ENCODE data around the gene FN1. TPM values are rescaled to one million over a fixed set of nuclear protein-coding genes. Genes with fewer than 3 reads are reported as not detected.

FN1 gene
- polyA plus RNA-seq, 2 donors: 48.8 to 154 TPM

- Histone ChIP-seq H3K27ac (ENCODE audit: low read depth in 2 of 2, low read length in 1 of 2) (no peak overlapping the region), H3K4me3 (ENCODE audit: low read depth in 1 of 2, low read length in 2 of 2) (no peak overlapping the region), H3K9me3 (ENCODE audit: control insufficient read depth in 2 of 2, insufficient read depth in 1 of 2, low read depth in 1 of 2, low read length in 1 of 2) (no peaks in the 10 kb centered on the region), H3K27me3 (ENCODE audit: control insufficient read depth in 1 of 2, insufficient read depth in 2 of 2, low read length in 2 of 2) (no peaks in the 10 kb centered on the region), H3K36me3 (ENCODE audit: control insufficient read depth in 2 of 2, insufficient read depth in 2 of 2, low read length in 1 of 2) (peaks cover 0 to 2% of the 10 kb centered on the region in 2 donors), H3K4me1 (ENCODE audit: control insufficient read depth in 2 of 2, insufficient read depth in 2 of 2, low read length in 1 of 2) (no peaks in the 10 kb centered on the region)
- WGBS, 2 donors: 94 to 96% methylated on average over 3 of the region's 3 CpGs
These were observed 57.8 kb downstream of the FN1 start for GRCh38 chr2:215378045-215378444.

GRCh38 chr2:215377283-215377682, 58.6 kb downstream of the FN1 start:
- no peaks in the 10 kb centered on the region for H3K9me3 ChIP-seq (ENCODE audit: control insufficient read depth in 2 of 2, insufficient read depth in 1 of 2, low read depth in 1 of 2, low read length in 1 of 2)
- H3K4me3 ChIP-seq (ENCODE audit: low read depth in 1 of 2, low read length in 2 of 2): no peak overlapping the region
- H3K27ac ChIP-seq (ENCODE audit: low read depth in 2 of 2, low read length in 1 of 2): no peak overlapping the region
- WGBS, 2 donors: 84 to 95% methylated on average over 2 of the region's 2 CpGs
- H3K27me3 ChIP-seq (ENCODE audit: control insufficient read depth in 1 of 2, insufficient read depth in 2 of 2, low read length in 2 of 2): no peaks in the 10 kb centered on the region
- no peaks in the 10 kb centered on the region for H3K4me1 ChIP-seq (ENCODE audit: control insufficient read depth in 2 of 2, insufficient read depth in 2 of 2, low read length in 1 of 2)
- H3K36me3 ChIP-seq (ENCODE audit: control insufficient read depth in 2 of 2, insufficient read depth in 2 of 2, low read length in 1 of 2): peaks cover 0 to 2% of the 10 kb centered on the region in 2 donors

GRCh38 chr2:215376103-215376780, 59.6 kb downstream of the FN1 start:
- no peaks in the 10 kb centered on the region for H3K9me3 ChIP-seq (ENCODE audit: control insufficient read depth in 2 of 2, insufficient read depth in 1 of 2, low read depth in 1 of 2, low read length in 1 of 2)
- WGBS, 2 donors: 81 to 85% methylated on average over 9 of the region's 9 CpGs
- no peaks in the 10 kb centered on the region for H3K4me1 ChIP-seq (ENCODE audit: control insufficient read depth in 2 of 2, insufficient read depth in 2 of 2, low read length in 1 of 2)
- H3K27me3 ChIP-seq (ENCODE audit: control insufficient read depth in 1 of 2, insufficient read depth in 2 of 2, low read length in 2 of 2): no peaks in the 10 kb centered on the region
- H3K36me3 ChIP-seq (ENCODE audit: control insufficient read depth in 2 of 2, insufficient read depth in 2 of 2, low read length in 1 of 2): peaks cover 0 to 2% of the 10 kb centered on the region in 2 donors
- H3K27ac ChIP-seq (ENCODE audit: low read depth in 2 of 2, low read length in 1 of 2): no peak overlapping the region
- no peak overlapping the region for H3K4me3 ChIP-seq (ENCODE audit: low read depth in 1 of 2, low read length in 2 of 2)

- no peaks in the 10 kb centered on the region for H3K27me3 ChIP-seq (ENCODE audit: control insufficient read depth in 1 of 2, insufficient read depth in 2 of 2, low read length in 2 of 2)
- whole genome bisulfite sequencing, 2 donors: 97 to 98% methylated on average over 6 of the region's 6 CpGs
- no peaks in the 10 kb centered on the region for H3K4me1 ChIP-seq (ENCODE audit: control insufficient read depth in 2 of 2, insufficient read depth in 2 of 2, low read length in 1 of 2)
- H3K27ac ChIP-seq (ENCODE audit: low read depth in 2 of 2, low read length in 1 of 2): no peak overlapping the region
- H3K9me3 ChIP-seq (ENCODE audit: control insufficient read depth in 2 of 2, insufficient read depth in 1 of 2, low read depth in 1 of 2, low read length in 1 of 2): no peaks in the 10 kb centered on the region
- no peak overlapping the region for H3K4me3 ChIP-seq (ENCODE audit: low read depth in 1 of 2, low read length in 2 of 2)
- peaks cover 0 to 2% of the 10 kb centered on the region in 2 donors for H3K36me3 ChIP-seq (ENCODE audit: control insufficient read depth in 2 of 2, insufficient read depth in 2 of 2, low read length in 1 of 2)
These were observed 60.4 kb downstream of the FN1 start for GRCh38 chr2:215375467-215375830.

- H3K27ac ChIP-seq (ENCODE audit: low read depth in 2 of 2, low read length in 1 of 2): no peak overlapping the region
- H3K27me3 ChIP-seq (ENCODE audit: control insufficient read depth in 1 of 2, insufficient read depth in 2 of 2, low read length in 2 of 2): no peaks in the 10 kb centered on the region
- H3K4me3 ChIP-seq (ENCODE audit: low read depth in 1 of 2, low read length in 2 of 2): no peak overlapping the region
- no peaks in the 10 kb centered on the region for H3K4me1 ChIP-seq (ENCODE audit: control insufficient read depth in 2 of 2, insufficient read depth in 2 of 2, low read length in 1 of 2)
- H3K36me3 ChIP-seq (ENCODE audit: control insufficient read depth in 2 of 2, insufficient read depth in 2 of 2, low read length in 1 of 2): peaks cover 0 to 2% of the 10 kb centered on the region in 2 donors
- 96% methylated on average over 10 of the region's 10 CpGs for WGBS, 2 donors
- no peaks in the 10 kb centered on the region for H3K9me3 ChIP-seq (ENCODE audit: control insufficient read depth in 2 of 2, insufficient read depth in 1 of 2, low read depth in 1 of 2, low read length in 1 of 2)
These were observed 61.0 kb downstream of the FN1 start for GRCh38 chr2:215374642-215375466.

GRCh38 chr2:215374002-215374401, 61.9 kb downstream of the FN1 start:
- Histone ChIP-seq H3K4me3 (ENCODE audit: low read depth in 1 of 2, low read length in 2 of 2) (no peak overlapping the region), H3K27ac (ENCODE audit: low read depth in 2 of 2, low read length in 1 of 2) (no peak overlapping the region), H3K36me3 (ENCODE audit: control insufficient read depth in 2 of 2, insufficient read depth in 2 of 2, low read length in 1 of 2) (peaks cover 0 to 2% of the 10 kb centered on the region in 2 donors), H3K9me3 (ENCODE audit: control insufficient read depth in 2 of 2, insufficient read depth in 1 of 2, low read depth in 1 of 2, low read length in 1 of 2) (no peaks in the 10 kb centered on the region), H3K27me3 (ENCODE audit: control insufficient read depth in 1 of 2, insufficient read depth in 2 of 2, low read length in 2 of 2) (no peaks in the 10 kb centered on the region), H3K4me1 (ENCODE audit: control insufficient read depth in 2 of 2, insufficient read depth in 2 of 2, low read length in 1 of 2) (no peaks in the 10 kb centered on the region)
- 73 to 78% methylated on average over 1 of the region's 1 CpG for WGBS, 2 donors

GRCh38 chr2:215372968-215373649, 62.8 kb downstream of the FN1 start:
- 91 to 92% methylated on average over 9 of the region's 9 CpGs for WGBS, 2 donors
- no peak overlapping the region for H3K27ac ChIP-seq (ENCODE audit: low read depth in 2 of 2, low read length in 1 of 2)
- H3K36me3 ChIP-seq (ENCODE audit: control insufficient read depth in 2 of 2, insufficient read depth in 2 of 2, low read length in 1 of 2): peaks cover 0 to 2% of the 10 kb centered on the region in 2 donors
- H3K4me3 ChIP-seq (ENCODE audit: low read depth in 1 of 2, low read length in 2 of 2): no peak overlapping the region
- no peaks in the 10 kb centered on the region for H3K4me1 ChIP-seq (ENCODE audit: control insufficient read depth in 2 of 2, insufficient read depth in 2 of 2, low read length in 1 of 2)
- H3K27me3 ChIP-seq (ENCODE audit: control insufficient read depth in 1 of 2, insufficient read depth in 2 of 2, low read length in 2 of 2): no peaks in the 10 kb centered on the region
- H3K9me3 ChIP-seq (ENCODE audit: control insufficient read depth in 2 of 2, insufficient read depth in 1 of 2, low read depth in 1 of 2, low read length in 1 of 2): no peaks in the 10 kb centered on the region

GRCh38 chr2:215371915-215372897, 63.7 kb downstream of the FN1 start:
- 85 to 89% methylated on average over 14 of the region's 14 CpGs for WGBS, 2 donors
- Histone ChIP-seq H3K4me3 (ENCODE audit: low read depth in 1 of 2, low read length in 2 of 2) (no peak overlapping the region), H3K36me3 (ENCODE audit: control insufficient read depth in 2 of 2, insufficient read depth in 2 of 2, low read length in 1 of 2) (peaks cover 0 to 2% of the 10 kb centered on the region in 2 donors), H3K27me3 (ENCODE audit: control insufficient read depth in 1 of 2, insufficient read depth in 2 of 2, low read length in 2 of 2) (no peaks in the 10 kb centered on the region), H3K27ac (ENCODE audit: low read depth in 2 of 2, low read length in 1 of 2) (peak overlapping the region in 1 of 2 donors; percentile 29), H3K4me1 (ENCODE audit: control insufficient read depth in 2 of 2, insufficient read depth in 2 of 2, low read length in 1 of 2) (no peaks in the 10 kb centered on the region), H3K9me3 (ENCODE audit: control insufficient read depth in 2 of 2, insufficient read depth in 1 of 2, low read depth in 1 of 2, low read length in 1 of 2) (no peaks in the 10 kb centered on the region)

All from esophagus (tissue), 2 donors.